ENCODE measurements around the gene ACMSD. TPM values are rescaled to one million over a fixed set of nuclear protein-coding genes. Genes with fewer than 3 reads are reported as not detected.

Gene ACMSD
- total RNA-seq, 4 donors from 2014 or later = not detected

DNA sequence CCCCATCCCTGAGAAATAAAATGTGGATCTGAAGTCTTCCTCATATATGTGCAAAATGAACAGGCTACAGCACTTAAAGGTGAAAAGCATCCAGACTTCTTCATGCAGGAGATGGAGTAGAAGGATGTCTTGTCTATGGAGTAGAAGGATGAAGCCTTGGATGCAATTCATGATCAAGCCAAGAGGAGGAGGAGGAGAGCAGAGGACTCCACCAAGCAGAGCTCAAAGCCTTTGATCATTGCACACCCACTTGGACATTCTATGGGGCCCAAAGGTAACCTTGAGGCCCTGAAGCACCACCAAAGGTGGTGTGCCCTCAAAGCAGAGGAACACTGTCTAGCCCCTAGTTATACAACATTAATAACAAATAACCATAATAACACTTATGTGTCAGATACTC lies 17.3 kb downstream of the ACMSD start:
- Histone ChIP-seq H3K27me3 (no peaks in the 10 kb centered on the region), H3K4me3 (no peak overlapping the region), H3K4me1 (no peaks in the 10 kb centered on the region), H3K9me3 (no peaks in the 10 kb centered on the region), H3K36me3 (no peaks in the 10 kb centered on the region), H3K27ac (replicated peaks in 1 of 4) (no peak overlapping the region)
- intact Hi-C loops (cut with DNase I) = no loop called here
- DNase-seq (ENCODE audit: extremely low spot score) = no peak
- TF ChIP-seq, protein P1, sequence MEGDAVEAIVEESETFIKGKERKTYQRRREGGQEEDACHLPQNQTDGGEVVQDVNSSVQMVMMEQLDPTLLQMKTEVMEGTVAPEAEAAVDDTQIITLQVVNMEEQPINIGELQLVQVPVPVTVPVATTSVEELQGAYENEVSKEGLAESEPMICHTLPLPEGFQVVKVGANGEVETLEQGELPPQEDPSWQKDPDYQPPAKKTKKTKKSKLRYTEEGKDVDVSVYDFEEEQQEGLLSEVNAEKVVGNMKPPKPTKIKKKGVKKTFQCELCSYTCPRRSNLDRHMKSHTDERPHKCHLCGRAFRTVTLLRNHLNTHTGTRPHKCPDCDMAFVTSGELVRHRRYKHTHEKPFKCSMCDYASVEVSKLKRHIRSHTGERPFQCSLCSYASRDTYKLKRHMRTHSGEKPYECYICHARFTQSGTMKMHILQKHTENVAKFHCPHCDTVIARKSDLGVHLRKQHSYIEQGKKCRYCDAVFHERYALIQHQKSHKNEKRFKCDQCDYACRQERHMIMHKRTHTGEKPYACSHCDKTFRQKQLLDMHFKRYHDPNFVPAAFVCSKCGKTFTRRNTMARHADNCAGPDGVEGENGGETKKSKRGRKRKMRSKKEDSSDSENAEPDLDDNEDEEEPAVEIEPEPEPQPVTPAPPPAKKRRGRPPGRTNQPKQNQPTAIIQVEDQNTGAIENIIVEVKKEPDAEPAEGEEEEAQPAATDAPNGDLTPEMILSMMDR (IDR thresholded peaks at IDR 0.05) = no peak
- TF ChIP-seq EP300 (IDR thresholded peaks at IDR 0.05) (no peak), POLR2A (IDR thresholded peaks at IDR 0.05; ENCODE audit: low read depth) (no peak), POLR2AphosphoS5 (IDR thresholded peaks at IDR 0.05) (no peak)

DNA sequence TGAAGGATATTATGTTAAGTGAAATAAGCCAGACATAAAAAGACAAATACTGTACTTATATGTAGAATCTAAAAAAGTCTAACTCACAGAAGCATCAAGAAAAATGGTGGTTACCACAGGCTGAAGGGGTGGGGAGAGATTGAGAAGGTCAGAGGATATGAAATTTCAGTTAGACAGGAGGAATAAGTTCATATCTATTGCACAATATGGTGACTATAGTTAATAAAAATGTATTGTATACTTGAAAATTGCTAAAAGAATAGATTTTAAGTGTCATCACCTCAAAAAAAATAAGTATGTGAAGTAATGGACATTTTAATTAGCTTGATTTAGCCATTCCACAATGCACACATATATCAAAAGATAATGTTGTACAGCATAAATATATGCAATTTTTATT lies 19.8 kb downstream of the ACMSD start:
- Histone ChIP-seq H3K27me3 (no peaks in the 10 kb centered on the region), H3K4me3 (no peak overlapping the region), H3K9me3 (no peaks in the 10 kb centered on the region), H3K4me1 (no peaks in the 10 kb centered on the region), H3K36me3 (no peaks in the 10 kb centered on the region), H3K27ac (replicated peaks in 1 of 4) (no peak overlapping the region)
- no peak for TF ChIP-seq EP300 (IDR thresholded peaks at IDR 0.05)
- no peak for TF ChIP-seq POLR2A (IDR thresholded peaks at IDR 0.05; ENCODE audit: low read depth)
- no peak for TF ChIP-seq POLR2AphosphoS5 (IDR thresholded peaks at IDR 0.05)
- TF ChIP-seq, protein P1 (IDR thresholded peaks at IDR 0.05) = no peak
- DNase-seq (ENCODE audit: extremely low spot score) = no peak
- intact Hi-C loops (cut with DNase I) = no loop called here

DNA sequence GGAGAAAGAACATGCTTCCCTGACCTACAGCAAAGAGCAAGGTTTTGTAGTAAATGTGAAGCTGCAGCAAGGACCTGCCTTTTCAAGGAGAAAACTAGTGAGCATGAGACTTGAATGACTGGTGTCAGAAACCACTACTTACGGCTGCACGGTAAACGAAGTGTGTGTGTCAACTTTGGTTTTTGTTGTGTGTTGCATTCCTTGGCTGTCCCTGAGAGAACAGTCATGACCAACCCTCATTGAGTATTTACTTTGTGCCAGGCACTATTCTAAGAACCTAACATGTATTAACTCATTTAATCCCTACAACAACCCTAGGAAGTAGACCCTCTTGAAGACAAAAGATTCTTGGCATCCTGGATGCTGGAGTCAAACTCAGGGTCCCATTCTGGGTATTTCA lies 22.8 kb downstream of the ACMSD start:
- no peaks in the 10 kb centered on the region for H3K36me3 ChIP-seq
- no peaks in the 10 kb centered on the region for H3K4me1 ChIP-seq
- intact Hi-C loops (cut with DNase I) = no loop called here
- WGBS = 91% methylated on average over 3 of the region's 3 CpGs
- H3K27ac ChIP-seq (replicated peaks in 1 of 4) = no peak overlapping the region
- H3K4me3 ChIP-seq = no peak overlapping the region
- DNase-seq (ENCODE audit: extremely low spot score) = no peak
- H3K27me3 ChIP-seq = no peaks in the 10 kb centered on the region
- H3K9me3 ChIP-seq = no peaks in the 10 kb centered on the region
- no peak for TF ChIP-seq EP300 (IDR thresholded peaks at IDR 0.05)
- TF ChIP-seq, protein P1 (IDR thresholded peaks at IDR 0.05) = no peak
- no peak for TF ChIP-seq POLR2AphosphoS5 (IDR thresholded peaks at IDR 0.05)
- no peak for TF ChIP-seq POLR2A (IDR thresholded peaks at IDR 0.05; ENCODE audit: low read depth)

DNA sequence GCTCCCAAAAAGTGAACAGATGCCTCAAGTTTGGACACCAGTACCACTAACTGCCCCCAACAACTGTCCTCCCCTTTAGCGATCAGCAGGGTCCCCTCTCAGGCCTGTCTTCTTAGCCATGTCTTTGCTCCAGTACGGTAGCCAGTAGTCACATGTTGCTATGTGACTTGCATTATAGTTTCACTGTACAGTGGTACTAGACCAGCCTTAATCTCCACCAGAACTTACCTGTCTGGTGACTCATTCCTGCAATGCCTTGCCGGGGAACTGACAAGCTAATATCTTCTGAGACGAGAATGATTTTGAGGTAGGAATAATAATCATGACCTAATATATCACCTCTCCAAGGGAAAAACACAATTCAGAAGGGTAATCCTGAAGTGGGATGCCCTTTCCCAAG lies 23.7 kb downstream of the ACMSD start:
- WGBS = 100% methylated on average over 4 of the region's 4 CpGs
- no peak for DNase-seq (ENCODE audit: extremely low spot score)
- Histone ChIP-seq H3K36me3 (no peaks in the 10 kb centered on the region), H3K9me3 (no peaks in the 10 kb centered on the region), H3K27me3 (no peaks in the 10 kb centered on the region), H3K27ac (replicated peaks in 1 of 4) (no peak overlapping the region), H3K4me1 (no peaks in the 10 kb centered on the region), H3K4me3 (no peak overlapping the region)
- TF ChIP-seq POLR2AphosphoS5 (IDR thresholded peaks at IDR 0.05) = no peak
- TF ChIP-seq, protein P1 (IDR thresholded peaks at IDR 0.05) = no peak
- no peak for TF ChIP-seq EP300 (IDR thresholded peaks at IDR 0.05)
- no peak for TF ChIP-seq POLR2A (IDR thresholded peaks at IDR 0.05; ENCODE audit: low read depth)
- intact Hi-C loops (cut with DNase I) = no loop called here

DNA sequence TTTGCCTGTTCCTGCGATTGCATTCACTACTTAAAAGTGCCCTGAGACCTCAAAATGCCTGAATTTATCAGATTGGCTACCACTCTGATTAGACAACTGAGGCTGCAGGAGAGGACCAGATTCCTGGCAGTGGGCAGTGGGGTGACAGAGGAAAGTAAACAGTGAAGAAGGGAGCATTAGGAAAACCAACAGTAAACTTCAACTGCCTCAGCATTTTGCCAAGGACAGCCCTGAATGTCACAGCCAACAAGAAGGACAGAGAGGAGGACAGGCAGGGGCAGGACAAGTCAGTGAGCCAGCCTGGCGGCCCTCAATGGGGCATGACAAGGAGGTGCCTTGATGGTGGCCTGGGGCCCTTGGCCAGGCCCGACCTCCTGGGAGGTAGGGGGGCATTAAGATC lies 24.3 kb downstream of the ACMSD start:
- H3K36me3 ChIP-seq = no peaks in the 10 kb centered on the region
- H3K27ac ChIP-seq (replicated peaks in 1 of 4) = no peak overlapping the region
- no peaks in the 10 kb centered on the region for H3K9me3 ChIP-seq
- TF ChIP-seq EP300 (IDR thresholded peaks at IDR 0.05) (no peak), POLR2A (IDR thresholded peaks at IDR 0.05; ENCODE audit: low read depth) (no peak), POLR2AphosphoS5 (IDR thresholded peaks at IDR 0.05) (no peak)
- TF ChIP-seq, protein P1 (IDR thresholded peaks at IDR 0.05) = no peak
- H3K4me1 ChIP-seq = no peaks in the 10 kb centered on the region
- H3K27me3 ChIP-seq = no peaks in the 10 kb centered on the region
- no peak for DNase-seq (ENCODE audit: extremely low spot score)
- intact Hi-C loops (cut with DNase I) = no loop called here
- H3K4me3 ChIP-seq = no peak overlapping the region
- 91% methylated on average over 3 of the region's 3 CpGs for WGBS

Data from esophagus muscularis mucosa (tissue), 4 donors.